GM23338 (cell line): ENCODE measurements around the gene MR1.

Experiments
- CREB1 ChIP-seq: fragments of 250-450 bp; sonication (Bioruptor Pico); IDR thresholded peaks from 2 replicates; pipeline ENCODE4 v1.5.0; 2020; ENCODE audit warnings: low read depth, mild to moderate bottlenecking, moderate library complexity
- EZH2 ChIP-seq: fragments of 200-600 bp; sonication (generic); IDR thresholded peaks from one replicate; pipeline ENCODE4 v1.8.0; 2017; ENCODE audit warnings: antibody characterized with exemption, mild to moderate bottlenecking, low read depth; ENCODE audit not compliant: unreplicated experiment
- JUNB ChIP-seq: IDR thresholded peaks from one replicate; pipeline ENCODE4 v1.6.1; 2016; ENCODE audit warnings: antibody characterized with exemption; ENCODE audit not compliant: unreplicated experiment
- POLR2AphosphoS5 ChIP-seq: IDR thresholded peaks from 2 replicates; pipeline ENCODE4 v1.6.1; 2016; ENCODE audit warnings: antibody characterized with exemption, low read depth
- TF ChIP-seq, protein P1 (sequence below), 2 experiments: fragments of 200-600 bp in 1 of 2; sonication (generic) in 1 of 2; conservative IDR thresholded peaks; 2 replicates each; pipeline versions ENCODE4 v1.5.1 to v1.6.1; 2016 to 2017; ENCODE audit warnings: antibody characterized with exemption in 2 of 2, low read depth in 2 of 2, mild to moderate bottlenecking in 2 of 2, moderate library complexity in 1 of 2
- TF ChIP-seq, protein P2 (sequence below): IDR thresholded peaks from one replicate; pipeline ENCODE4 v1.6.1; 2018; ENCODE audit warnings: antibody characterized with exemption; ENCODE audit not compliant: unreplicated experiment

DNA sequence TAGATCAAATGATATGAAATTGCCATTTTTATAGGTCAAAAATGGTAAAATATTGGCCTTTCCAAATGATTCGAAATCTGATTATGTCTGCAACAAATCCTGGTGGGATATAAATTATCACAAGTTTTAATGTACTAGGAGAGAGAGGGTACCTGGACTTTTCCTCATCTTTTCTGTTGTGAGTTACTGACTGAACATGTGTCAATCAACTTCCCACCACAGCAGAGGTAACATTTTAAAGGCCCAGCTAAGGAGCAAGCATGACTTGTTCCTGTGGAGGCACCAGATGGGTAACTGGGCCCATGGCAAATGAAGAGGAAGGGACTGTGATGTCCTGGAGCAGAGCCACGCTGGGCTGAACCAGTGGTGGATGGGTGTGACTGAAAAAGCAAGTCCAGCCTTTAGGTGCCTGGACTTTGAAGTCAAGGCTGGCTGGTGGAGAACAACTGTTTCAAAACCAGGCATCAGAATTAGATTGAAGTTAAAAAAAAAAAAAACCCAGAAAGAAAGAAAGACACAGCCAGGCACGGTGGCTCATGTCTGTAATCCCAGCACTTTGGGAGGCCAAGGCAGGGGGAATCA, 6.6 kb downstream of the MR1 start:
- TF ChIP-seq, protein P1, sequence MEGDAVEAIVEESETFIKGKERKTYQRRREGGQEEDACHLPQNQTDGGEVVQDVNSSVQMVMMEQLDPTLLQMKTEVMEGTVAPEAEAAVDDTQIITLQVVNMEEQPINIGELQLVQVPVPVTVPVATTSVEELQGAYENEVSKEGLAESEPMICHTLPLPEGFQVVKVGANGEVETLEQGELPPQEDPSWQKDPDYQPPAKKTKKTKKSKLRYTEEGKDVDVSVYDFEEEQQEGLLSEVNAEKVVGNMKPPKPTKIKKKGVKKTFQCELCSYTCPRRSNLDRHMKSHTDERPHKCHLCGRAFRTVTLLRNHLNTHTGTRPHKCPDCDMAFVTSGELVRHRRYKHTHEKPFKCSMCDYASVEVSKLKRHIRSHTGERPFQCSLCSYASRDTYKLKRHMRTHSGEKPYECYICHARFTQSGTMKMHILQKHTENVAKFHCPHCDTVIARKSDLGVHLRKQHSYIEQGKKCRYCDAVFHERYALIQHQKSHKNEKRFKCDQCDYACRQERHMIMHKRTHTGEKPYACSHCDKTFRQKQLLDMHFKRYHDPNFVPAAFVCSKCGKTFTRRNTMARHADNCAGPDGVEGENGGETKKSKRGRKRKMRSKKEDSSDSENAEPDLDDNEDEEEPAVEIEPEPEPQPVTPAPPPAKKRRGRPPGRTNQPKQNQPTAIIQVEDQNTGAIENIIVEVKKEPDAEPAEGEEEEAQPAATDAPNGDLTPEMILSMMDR (conservative IDR thresholded peaks at IDR 0.05; ENCODE audit: low read depth in 2 of 2) = no peak
- TF ChIP-seq, protein P2, sequence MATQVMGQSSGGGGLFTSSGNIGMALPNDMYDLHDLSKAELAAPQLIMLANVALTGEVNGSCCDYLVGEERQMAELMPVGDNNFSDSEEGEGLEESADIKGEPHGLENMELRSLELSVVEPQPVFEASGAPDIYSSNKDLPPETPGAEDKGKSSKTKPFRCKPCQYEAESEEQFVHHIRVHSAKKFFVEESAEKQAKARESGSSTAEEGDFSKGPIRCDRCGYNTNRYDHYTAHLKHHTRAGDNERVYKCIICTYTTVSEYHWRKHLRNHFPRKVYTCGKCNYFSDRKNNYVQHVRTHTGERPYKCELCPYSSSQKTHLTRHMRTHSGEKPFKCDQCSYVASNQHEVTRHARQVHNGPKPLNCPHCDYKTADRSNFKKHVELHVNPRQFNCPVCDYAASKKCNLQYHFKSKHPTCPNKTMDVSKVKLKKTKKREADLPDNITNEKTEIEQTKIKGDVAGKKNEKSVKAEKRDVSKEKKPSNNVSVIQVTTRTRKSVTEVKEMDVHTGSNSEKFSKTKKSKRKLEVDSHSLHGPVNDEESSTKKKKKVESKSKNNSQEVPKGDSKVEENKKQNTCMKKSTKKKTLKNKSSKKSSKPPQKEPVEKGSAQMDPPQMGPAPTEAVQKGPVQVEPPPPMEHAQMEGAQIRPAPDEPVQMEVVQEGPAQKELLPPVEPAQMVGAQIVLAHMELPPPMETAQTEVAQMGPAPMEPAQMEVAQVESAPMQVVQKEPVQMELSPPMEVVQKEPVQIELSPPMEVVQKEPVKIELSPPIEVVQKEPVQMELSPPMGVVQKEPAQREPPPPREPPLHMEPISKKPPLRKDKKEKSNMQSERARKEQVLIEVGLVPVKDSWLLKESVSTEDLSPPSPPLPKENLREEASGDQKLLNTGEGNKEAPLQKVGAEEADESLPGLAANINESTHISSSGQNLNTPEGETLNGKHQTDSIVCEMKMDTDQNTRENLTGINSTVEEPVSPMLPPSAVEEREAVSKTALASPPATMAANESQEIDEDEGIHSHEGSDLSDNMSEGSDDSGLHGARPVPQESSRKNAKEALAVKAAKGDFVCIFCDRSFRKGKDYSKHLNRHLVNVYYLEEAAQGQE = no peak
- no peak for TF ChIP-seq CREB1 (CRISPR knock-in tag)
- TF ChIP-seq EZH2 = no peak
- no peak for TF ChIP-seq POLR2AphosphoS5
- no peak for TF ChIP-seq JUNB
